KG1 (cell line): ENCODE data around the gene SYNDIG1.

Experiments used
- DNase-seq: peaks from one replicate; lab custom pipeline; 2025; lab: John Stamatoyannopoulos, UW

Gene SYNDIG1

DNA sequence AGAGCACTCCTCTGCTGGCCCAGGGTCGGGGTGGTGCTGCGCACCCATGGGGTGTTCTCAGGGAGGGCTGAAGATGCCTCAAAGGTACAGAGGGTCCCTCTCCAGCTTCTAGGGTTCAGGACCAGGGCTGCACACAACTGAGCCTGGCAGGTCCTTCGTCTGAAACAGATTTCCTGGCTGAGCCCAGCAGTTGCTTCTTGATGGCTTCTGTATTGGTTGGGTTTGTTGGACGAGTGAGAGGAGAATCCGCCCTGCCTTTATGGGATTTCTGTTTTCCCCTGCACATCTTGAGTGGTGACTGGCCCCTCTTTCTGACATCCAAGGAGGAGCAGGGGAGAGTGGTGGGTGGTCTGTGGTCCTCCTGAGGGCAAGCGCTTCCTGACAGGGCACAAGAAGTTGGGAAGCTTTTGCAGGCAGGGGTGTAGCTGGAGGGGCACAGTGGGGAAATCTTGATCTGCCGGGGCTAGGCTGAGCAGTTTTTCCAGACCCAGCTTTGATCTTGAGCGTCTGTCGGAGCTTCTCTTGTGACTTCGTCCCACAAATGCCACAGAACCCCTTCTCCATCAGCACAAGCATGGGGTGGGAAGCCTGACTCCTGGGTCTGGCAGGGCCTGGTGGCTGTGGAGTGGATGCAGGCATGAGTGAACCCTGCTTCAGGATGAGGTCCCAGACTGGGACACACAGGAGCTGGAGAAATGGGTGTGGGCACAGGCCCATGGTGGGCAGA lies 116.5 kb downstream of the SYNDIG1 start:
- DNase-seq, result no peak

DNA sequence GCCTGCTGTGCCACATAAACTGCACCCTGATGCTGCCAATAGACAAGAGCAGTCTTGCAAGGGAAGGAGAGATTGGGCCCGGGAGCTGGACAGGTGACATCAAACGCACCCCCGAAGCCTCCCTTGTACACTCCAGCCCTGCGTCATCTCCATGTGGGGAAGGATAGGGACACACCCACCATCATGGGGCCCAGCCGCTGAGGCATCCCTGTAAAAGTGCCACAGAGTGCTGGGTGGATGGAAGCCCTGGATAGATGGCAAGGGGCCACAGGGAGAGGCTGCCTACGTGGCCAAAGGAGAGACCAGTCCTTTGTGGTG lies 117.1 kb downstream of the SYNDIG1 start:
- no peak for DNase-seq

DNA sequence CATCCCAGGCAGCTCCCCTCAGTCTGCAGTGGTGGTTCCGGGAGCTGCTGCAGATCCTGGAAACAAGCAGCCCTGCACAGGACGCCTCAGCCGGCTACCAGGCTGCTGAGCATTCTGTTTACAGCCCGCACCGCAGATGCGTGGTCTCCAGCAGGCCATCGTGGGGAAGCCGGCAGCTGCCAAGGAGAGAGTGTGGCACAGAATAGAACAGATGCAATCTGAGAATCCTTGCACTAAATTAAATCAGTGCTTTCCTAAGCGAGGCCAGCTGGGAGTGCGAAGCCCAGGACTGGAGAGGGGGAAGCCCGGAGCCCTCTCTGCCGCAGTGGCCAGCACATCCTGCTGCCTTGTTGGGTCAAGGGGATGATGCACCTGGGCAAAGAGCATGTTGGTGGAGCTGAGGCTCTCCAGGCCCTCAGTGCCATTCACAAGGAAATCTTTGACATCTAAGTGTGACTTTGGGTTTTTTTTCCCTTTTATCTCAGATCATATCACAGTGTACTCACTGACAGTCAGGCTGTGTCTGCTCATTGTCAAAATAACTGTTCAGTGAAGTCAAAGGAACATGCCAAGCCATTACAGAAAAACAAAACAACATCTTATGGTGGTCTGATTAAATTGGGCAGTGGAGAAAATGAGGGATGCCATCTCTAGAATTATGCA lies 118.1 kb downstream of the SYNDIG1 start:
- DNase-seq, result no peak

DNA sequence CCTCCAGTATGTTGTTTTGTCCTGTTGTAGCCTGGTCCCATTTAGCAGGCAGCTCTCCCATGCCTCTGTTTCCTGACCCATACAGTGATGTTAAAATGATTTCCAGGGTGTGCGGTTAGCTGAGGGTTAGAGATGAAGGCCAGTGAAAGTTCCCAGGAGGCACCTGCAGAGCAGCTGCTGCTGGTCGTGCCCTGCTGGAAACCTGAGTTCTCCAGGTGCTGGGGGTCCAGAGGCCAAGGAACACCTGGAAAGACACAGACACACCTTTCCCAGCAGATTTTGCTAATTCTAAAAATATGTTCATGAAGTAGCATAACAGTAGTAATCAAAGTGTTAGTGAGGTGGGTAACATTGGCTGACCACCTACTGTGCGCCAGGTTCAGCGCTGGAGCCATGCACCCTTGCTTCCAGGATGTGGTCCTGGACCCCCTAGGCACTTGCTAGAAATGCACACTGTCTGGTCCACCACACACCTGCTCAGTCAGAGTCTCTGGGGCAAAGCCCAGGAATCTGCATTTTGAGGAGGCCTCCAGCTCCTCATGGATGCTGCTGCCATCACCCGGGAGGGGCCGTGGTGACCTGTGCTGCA lies 118.7 kb downstream of the SYNDIG1 start:
- DNase-seq, result no peak

DNA sequence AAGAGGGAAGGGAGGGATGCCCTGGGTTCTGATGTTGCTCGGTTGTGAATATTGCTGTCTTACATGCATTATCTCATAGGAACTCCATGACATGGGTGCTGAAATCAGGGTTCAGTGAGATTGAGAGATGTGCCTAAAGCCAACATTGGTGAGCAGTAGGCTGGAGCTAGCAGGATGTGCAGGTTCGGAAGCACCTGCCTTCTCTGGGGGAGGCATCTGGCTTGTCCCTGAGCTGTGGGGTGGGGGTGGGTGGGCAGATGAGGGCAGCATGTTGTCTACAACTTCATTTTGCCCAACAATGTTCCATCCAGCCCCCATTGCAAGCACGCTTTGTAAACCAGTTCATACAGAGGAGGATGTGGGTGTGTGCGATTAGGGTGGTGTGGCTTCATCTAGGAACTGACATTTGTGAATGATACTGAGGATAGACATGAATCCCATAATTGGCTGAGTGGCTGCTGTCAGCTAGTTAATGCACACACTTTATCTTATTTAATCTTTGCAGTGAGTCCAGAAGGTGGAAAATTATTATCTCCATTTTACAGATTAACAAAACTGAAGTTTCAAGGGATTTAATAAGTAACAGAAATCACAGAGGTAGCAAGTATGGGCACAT lies 119.4 kb downstream of the SYNDIG1 start:
- DNase-seq, result no peak

DNA sequence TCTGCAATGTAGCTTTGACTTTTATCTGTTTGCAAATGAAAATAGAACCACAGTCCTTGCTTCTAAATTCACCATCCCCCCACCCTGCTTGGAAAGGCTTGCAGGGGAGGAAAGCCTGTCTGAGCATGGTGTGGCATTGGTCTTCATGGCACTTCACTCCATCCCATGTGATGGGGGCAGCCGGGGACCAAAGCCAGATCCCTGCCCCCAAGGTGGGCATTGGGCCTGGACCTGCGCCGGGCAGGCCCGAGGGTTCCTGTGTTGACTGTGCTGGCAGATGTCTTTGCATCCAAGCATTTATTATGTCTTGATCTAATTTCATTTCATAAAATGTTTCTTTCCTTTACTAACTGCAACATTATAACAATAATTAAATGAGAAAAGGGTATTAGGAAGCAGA lies 120.0 kb downstream of the SYNDIG1 start:
- no peak for DNase-seq

DNA sequence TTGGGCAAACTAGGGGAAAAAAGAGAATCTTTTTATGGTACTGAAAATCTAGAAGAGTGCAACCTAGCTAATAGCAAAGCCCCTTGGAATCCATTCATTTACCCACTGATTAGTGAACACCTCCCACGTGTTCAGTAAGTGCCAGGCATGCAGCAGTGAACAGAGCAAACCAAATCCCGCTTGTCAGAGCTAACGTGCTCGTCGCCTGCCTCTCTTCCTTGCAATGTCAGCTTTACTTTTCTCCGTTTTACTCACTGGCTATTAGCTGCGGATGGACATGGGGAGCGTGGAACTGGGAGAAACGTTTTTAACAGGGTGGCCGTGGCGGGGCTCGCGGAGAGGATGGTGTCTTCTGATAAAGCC lies 120.4 kb downstream of the SYNDIG1 start:
- DNase-seq, result no peak

DNA sequence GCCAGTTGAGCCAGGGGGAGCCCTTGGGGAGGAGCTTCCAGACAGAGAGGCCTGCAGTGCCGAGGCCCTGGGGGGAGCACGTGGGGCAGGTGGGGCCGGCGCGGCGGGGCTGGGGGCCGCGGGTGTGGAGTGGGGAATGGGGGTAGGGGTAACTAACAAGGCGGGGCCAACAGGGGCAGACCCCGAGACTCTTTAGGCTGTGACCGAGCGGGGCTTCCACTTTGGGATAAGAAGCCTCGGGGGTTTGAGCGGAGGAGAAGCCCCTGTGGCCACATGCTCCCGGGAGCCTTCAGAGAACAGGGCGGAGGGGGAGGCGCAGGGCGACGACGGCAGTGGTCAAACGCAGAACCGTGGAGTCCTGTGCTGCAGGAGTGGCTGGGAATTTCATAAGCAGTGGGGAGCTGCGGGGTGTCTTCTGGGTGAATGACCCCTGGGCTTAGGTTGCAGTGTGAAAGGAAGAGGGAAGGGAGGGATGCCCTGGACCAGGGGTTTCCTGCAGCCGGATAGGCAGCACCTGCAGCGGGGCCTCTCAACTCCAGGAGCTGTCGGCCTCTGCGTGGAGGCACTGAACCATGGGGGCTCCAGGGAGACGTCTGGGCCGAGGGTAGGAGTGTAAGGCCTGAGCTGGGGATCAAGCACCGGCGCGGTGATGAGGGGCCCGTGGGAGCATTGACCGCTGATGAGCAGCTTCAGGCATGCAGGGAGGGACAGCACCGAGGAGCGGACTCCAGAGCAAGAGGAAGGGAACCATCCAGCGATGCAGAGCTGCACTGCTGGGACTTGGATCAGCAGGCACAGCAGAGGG lies 121.0 kb downstream of the SYNDIG1 start:
- no peak for DNase-seq

DNA sequence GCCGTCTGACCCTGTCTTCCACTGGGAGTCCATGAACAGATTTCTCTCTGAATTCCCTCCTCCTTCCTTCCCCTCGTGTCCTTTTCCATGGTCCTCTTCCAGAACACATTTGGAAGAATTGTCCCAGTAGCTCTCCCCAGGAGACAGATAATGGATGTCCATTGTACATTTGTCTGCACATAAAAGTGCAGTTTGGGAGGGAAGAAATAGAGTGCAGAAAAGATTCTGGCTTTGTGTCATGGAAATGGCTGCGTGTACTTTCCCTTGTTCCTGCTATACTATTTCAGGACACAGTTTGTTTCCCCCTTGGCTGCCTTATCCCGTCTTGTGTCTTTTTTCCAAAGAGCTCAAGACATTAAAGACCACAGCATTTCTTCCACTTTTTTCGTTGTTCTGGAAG lies 127.6 kb downstream of the SYNDIG1 start:
- no peak for DNase-seq

DNA sequence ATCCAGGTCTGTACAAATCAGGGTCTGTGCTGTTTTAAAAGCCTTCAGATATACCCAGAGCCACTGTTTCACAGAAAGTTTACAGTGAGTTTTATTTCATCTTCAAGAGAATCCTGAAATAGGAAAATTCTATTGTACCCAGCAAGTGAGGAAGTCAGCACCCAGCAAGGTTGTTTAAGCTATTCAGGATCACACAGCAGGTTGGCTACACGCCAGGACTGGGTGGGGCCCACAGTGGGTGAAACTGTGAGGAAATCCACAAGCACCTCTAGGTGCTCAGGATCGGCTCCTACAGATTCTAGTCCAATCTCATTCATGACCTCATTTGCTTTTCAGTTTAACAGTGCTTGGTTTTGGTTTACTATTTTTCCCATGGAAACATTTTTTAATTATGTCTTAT lies 128.9 kb downstream of the SYNDIG1 start:
- DNase-seq, result no peak

DNA sequence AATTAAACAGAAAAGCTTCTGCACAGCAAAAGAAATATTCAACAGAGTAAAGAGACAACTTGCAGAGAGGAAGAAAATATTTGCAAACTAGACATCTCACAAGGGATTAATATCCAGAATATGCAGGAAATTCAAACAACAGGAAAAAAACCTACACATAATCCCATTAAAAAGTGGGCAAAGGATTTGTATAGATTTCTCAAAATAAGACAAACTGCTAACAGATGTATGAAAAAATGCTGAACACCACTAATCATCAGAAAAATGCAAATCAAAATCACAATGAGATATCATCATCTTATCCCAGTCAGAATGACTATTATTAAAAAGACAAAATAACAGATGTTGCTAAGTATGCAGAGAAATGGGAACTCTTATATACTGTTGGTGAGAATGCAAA lies 129.6 kb downstream of the SYNDIG1 start:
- DNase-seq, result no peak

DNA sequence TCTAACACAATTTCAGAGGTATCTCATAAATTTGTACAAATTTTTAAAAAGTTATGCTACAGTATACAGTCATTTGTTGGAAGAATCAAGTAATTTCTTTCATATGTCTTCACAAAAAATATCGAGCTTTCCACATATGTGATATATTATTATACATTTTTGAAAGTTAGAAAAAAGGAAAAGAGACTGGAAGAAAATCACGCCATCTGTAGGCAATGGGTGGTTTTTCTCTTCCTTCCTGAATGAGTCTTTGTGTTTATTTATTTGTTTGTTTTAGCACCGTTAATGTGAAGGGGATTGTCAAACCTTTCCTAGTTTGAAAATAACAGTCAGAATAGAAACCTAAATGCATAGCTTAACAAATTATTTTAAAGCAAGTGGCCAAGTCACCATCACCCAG lies 130.6 kb downstream of the SYNDIG1 start:
- DNase-seq, result no peak

DNA sequence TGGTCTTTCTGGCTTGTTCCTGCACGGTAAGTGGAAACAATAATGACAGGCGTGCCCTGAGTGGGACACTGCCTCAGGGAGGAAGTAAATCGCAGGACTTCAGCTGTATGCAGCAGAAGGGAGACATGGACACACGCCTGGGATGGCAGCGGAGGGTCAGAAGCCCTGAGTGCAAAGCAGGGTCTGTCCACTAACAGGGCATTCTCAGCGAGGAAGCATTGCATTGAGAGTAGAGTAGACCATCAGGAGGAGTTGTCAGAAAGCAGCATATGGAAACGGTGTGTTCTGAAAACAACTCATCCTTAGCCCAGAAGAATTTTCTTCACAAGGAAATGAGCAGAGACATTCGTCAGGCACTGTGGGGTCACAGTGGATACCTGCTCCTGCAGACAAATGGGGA lies 134.0 kb downstream of the SYNDIG1 start:
- no peak for DNase-seq

DNA sequence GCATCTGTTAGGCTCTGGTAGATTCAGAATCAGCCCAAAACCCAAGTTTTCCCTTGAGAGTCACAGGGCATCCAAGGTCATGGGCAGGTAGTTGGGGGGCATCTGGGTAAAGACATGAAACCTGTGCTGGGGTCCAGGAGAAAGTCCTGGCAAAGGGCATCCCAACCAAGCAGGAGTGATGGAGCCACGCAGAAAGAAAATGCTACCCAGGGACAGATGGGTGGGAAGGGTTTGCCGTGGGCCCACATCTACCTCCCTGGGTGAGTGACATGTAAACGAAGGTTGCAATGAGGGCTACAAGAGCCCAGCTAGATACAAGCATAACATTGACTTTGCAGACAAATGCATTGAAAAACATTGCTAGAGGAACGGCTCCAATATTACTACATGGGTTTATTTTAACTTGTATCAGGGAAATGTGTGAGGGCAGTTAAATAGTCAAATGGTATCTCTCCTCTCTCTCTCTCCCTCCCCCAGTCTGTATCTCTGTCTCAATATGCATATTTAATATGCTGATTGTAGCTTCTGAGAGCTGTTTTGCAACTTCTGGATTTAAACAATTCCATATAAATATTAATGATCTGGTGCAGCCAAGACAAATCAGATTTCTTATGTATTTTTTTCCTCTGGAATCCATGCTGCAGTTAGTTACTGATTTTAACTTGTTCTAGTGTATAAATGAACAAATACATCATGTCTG lies 135.7 kb downstream of the SYNDIG1 start:
- DNase-seq, result no peak

DNA sequence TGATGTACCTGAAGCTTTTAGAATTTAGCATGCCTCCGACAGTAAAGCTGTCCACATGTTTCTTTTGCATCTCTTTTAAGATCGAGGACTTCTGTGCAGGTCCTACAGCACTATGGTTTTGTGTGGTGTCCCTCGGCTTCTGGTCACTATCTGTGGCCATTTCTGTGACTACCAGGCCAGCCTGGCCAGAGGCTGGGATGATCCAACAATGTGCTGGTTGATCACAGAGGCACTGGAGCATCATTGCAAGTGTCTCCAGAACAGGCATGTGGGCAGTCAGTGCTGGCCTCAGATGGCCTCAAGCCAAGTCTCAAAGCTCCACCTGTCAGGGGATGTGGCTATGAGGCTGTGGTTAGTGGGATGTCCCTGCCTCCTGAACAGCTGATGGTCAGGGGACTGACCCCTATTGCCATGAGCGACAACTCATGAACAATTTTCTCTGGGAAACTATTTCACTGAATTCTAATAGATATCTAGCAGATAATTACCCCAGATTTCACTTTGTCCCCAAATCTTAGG lies 136.6 kb downstream of the SYNDIG1 start:
- DNase-seq, result no peak

DNA sequence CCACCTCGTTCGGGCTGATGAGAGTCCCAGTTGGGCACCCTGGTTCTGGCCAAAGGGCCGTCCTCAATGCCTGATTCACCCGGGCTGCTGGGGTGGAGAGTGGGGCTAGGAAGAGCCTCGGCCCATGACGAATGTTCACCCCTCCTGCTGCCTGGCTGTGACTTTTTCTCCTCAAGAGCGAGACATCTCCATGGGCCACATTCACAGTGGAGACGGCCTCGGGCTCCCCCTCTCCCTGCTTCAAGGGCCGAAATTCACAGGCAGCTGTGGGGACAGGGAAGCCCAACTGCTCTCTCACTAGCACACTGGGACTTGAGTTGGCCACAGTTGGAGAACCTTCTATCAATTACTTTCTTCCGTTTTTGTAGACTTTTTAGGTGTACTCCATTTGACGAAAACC lies 138.0 kb downstream of the SYNDIG1 start:
- DNase-seq, result no peak

DNA sequence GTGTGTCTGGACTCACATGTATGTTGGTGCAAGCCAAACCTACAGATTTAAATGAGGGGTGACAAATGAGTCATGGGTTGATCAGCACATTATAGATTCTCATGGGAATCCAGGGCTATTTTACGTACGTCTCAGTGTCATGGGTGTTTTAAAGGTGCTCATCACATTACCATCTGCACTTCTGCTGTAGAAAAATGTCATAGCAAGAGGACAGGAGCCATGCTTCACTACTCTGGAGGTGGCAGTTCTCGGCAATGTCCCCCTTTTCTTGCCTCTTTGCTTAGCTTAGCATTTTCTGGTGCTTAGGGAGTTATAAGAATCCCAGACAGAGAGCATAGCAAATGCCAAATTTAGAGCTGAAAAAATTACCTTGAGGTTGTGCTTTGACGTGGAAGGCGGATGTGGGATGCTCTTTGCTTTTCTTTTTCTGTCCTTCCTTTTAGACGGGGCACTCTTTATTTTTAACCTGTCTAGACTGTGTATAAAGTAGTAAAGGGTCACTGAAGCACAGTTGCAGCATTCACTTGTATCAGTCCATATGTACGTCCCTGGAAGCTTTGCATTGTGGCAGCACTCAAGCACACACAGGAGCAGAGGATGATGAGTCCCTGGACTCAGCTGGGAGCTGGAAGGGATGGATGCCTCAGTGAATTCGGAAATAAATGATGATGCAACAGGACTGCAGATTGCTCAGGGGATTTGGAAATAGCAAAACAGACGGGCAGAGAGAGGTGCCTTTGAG lies 139.7 kb downstream of the SYNDIG1 start:
- DNase-seq, result no peak

DNA sequence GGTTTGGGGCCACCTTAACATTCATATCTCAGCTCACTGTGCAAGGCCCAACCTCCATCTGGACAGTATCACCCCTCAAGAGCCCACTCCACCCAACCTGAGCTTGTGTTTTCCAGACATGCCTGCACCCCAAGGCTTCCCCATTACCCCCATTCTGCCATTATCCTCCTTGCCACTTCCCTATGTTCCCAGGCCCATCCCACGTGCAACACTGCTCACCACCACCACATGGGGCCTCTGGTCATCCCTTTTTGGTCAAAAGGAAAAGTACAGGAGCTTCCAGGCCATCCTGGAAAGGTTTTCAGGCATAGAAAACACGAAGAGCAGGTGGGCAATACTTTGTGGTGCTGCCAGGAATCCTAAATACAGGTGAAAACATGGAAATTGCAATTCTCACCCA lies 140.3 kb downstream of the SYNDIG1 start:
- DNase-seq, result no peak

DNA sequence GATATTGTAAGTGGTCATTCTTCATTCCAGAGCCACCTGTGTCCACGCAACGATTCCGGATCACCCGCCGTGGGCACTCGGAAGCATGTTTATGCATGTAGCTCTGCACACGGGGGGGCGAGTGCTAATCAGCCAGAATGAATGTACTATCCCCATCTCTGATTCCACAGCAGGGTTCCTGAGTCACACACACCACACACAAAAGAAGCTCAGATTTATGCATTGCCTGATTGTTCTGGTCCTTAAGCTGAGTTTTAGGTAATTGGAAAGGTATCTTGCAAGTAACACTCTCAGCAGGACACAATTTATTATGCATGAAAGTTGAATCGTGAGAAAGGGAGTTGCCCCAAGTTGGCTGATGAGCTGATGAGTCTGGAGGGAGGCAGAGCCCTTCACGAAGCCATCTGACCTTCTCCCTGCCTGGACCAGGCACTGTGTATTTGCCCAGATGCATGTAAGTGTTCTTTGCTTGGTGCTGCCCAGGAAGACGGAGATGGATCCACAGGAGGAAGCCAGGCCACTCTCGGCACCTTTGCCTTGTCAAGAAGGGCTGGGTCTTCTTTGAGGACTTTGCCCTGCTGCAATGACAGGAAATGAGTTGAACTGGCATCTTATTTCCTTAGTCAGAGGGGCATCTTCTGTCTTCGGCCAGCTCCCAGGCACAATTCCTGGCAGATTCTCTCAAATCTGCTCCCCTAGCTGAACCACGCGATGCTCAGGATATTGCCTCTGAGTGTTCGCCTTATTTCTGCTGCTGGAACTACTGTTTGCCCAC lies 141.1 kb downstream of the SYNDIG1 start:
- DNase-seq, result no peak
